PC-3 (cell line): ENCODE measurements around the gene EMSY. TPM values are rescaled to one million over a fixed set of nuclear protein-coding genes. Genes with fewer than 3 reads are reported as not detected.

Experiments used
- ATAC-seq: fragments of 200-7000 bp; cut with Tn5 transposase; 2 replicates; pipeline ENCODE4 v1.9.1; 2020; ENCODE audit warnings: mild to moderate bottlenecking, moderate library complexity
- BruUV-seq: library from RNA; stranded (reverse); fragments of 400-500 nt; replicated peaks from 2 replicates; lab custom pipeline; 2021; lab: Mats Ljungman, UMichigan
- CTCF ChIA-PET: fragments of 300-600 bp; sonication (Branson Sonifier 250); formaldehyde crosslinking; loops from one replicate; lab custom pipeline; 2022; ENCODE audit warnings: antibody characterized with exemption; lab: Charles Lee
- POLR2A ChIA-PET: fragments of 300-600 bp; sonication (Branson Sonifier 250); formaldehyde crosslinking; loops from one replicate; lab custom pipeline; 2022; ENCODE audit warnings: antibody characterized with exemption; ENCODE audit not compliant: unreplicated experiment; lab: Charles Lee
- DNase-seq: peaks from one replicate; pipeline ENCODE4 v3.0.0-alpha.2; 2015
- H2AFZ ChIP-seq: fragments of 300-600 bp; sonication (generic); 2 replicates; pipeline ENCODE4 v1.6.0; 2016; ENCODE audit warnings: antibody characterized with exemption, low read length
- H3F3A ChIP-seq: fragments of 300-600 bp; sonication (generic); one replicate; pipeline ENCODE4 v1.6.0; 2017; ENCODE audit warnings: antibody characterized with exemption, low read length, control low read depth, mild to moderate bottlenecking; ENCODE audit not compliant: unreplicated experiment
- H3K27ac ChIP-seq: fragments of 300-600 bp; sonication (generic); 2 replicates; pipeline ENCODE4 v1.5.1; 2016; ENCODE audit warnings: mild to moderate bottlenecking, low read length
- H3K27me3 ChIP-seq: fragments of 300-600 bp; sonication (generic); 2 replicates; pipeline ENCODE4 v1.6.1; 2016; ENCODE audit warnings: low read length, mixed read lengths
- H3K36me3 ChIP-seq: fragments of 300-600 bp; sonication (generic); 2 replicates; pipeline ENCODE4 v1.6.1; 2016; ENCODE audit warnings: low read depth, mixed run types, low read length, mixed read lengths
- H3K4me1 ChIP-seq: fragments of 300-600 bp; sonication (generic); 2 replicates; pipeline ENCODE4 v1.5.1; 2016; ENCODE audit warnings: low read length; ENCODE audit not compliant: insufficient read depth
- H3K4me2 ChIP-seq: fragments of 300-600 bp; sonication (generic); 2 replicates; pipeline ENCODE4 v1.6.0; 2016; ENCODE audit warnings: low read length
- H3K4me3 ChIP-seq: fragments of 300-600 bp; sonication (generic); 2 replicates; pipeline ENCODE4 v1.5.1; 2016; ENCODE audit warnings: mild to moderate bottlenecking, low read length, mixed read lengths
- H3K79me2 ChIP-seq: fragments of 300-600 bp; sonication (generic); 2 replicates; pipeline ENCODE4 v1.6.1; 2017; ENCODE audit warnings: low read length, mixed read lengths
- H3K9ac ChIP-seq: fragments of 300-600 bp; sonication (generic); 2 replicates; pipeline ENCODE4 v1.6.0; 2016; ENCODE audit warnings: mild to moderate bottlenecking, low read length
- H3K9me2 ChIP-seq: fragments of 300-600 bp; sonication (generic); replicated peaks from 2 replicates; pipeline ENCODE4 v1.6.1; 2016; ENCODE audit warnings: mixed run types, low read length, mixed read lengths
- H3K9me3 ChIP-seq: fragments of 300-600 bp; sonication (generic); 2 replicates; pipeline ENCODE4 v1.6.1; 2016; ENCODE audit warnings: low read length, mixed read lengths
- H4K20me1 ChIP-seq: fragments of 300-600 bp; sonication (generic); 2 replicates; pipeline ENCODE4 v1.6.1; 2016; ENCODE audit warnings: low read length, mixed read lengths
- EZH2 ChIP-seq: fragments of 300-600 bp; sonication (generic); IDR thresholded peaks from one replicate; pipeline ENCODE4 v1.6.1; 2017; ENCODE audit warnings: antibody characterized with exemption, mild to moderate bottlenecking, low read length; ENCODE audit not compliant: unreplicated experiment
- EZH2phosphoT487 ChIP-seq: fragments of 300-600 bp; sonication (generic); IDR thresholded peaks from 2 replicates; pipeline ENCODE4 v1.6.1; 2018; ENCODE audit warnings: mild to moderate bottlenecking, antibody characterized with exemption, low read length, borderline replicate concordance
- intact Hi-C: fragments of 100-400 bp; cut with micrococcal nuclease; formaldehyde crosslinking; loops from 2 replicates; pipeline ENCODE4 v1.9.0; 2023
- total RNA-seq: library from RNA; depleted of rRNA; stranded (reverse); fragments of >200 nt; gene quantifications from 2 replicates; pipeline ENCODE4 v1.2.3, GENCODE V29; 2014
- TF ChIP-seq, protein P1 (sequence below): fragments of 300-600 bp; sonication (generic); conservative IDR thresholded peaks from 2 replicates; pipeline ENCODE4 v1.5.1; 2017; ENCODE audit warnings: antibody characterized with exemption, low read depth, mild to moderate bottlenecking, low read length

Gene EMSY
- total RNA-seq, 1 experiment from 2014 or later, result 51.1 TPM

DNA sequence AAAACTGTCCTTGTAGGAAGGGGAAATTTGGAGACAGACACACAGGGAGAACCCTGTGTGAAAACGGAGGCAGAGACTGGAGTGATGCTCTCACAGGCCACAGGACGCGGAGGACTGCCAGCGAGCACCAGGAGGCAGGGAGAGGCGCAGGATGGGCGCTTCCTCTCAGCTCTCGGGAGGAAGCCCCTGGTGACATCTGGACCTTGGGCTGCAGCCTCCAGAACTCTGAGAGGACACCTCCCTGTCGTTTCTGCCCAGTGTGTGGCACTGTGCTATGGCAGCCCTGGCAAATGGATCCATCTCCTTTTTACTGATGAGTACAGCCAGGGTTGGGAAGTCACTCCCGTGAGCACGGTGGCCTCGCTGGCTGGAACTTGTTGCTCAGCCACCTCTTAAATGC lies 151.8 kb downstream of the EMSY start:
- ATAC-seq, result no peak
- TF ChIP-seq EZH2, result no peak
- TF ChIP-seq, protein P1, sequence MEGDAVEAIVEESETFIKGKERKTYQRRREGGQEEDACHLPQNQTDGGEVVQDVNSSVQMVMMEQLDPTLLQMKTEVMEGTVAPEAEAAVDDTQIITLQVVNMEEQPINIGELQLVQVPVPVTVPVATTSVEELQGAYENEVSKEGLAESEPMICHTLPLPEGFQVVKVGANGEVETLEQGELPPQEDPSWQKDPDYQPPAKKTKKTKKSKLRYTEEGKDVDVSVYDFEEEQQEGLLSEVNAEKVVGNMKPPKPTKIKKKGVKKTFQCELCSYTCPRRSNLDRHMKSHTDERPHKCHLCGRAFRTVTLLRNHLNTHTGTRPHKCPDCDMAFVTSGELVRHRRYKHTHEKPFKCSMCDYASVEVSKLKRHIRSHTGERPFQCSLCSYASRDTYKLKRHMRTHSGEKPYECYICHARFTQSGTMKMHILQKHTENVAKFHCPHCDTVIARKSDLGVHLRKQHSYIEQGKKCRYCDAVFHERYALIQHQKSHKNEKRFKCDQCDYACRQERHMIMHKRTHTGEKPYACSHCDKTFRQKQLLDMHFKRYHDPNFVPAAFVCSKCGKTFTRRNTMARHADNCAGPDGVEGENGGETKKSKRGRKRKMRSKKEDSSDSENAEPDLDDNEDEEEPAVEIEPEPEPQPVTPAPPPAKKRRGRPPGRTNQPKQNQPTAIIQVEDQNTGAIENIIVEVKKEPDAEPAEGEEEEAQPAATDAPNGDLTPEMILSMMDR, result no peak
- TF ChIP-seq EZH2phosphoT487, result no peak
- Histone ChIP-seq H3K27me3 (no peaks in the 10 kb centered on the region), H3K9me2 (no peaks in the 10 kb centered on the region), H3F3A (no peaks in the 10 kb centered on the region), H2AFZ (no peak overlapping the region), H3K9me3 (no peaks in the 10 kb centered on the region), H3K4me1 (peaks cover 10% of the 10 kb centered on the region; the same call in 1 of the 2 replicates), H3K4me3 (no peak overlapping the region), H3K36me3 (no peaks in the 10 kb centered on the region), H4K20me1 (no peaks in the 10 kb centered on the region), H3K79me2 (no peaks in the 10 kb centered on the region), H3K27ac (no peak overlapping the region), H3K9ac (no peak overlapping the region), H3K4me2 (no peak overlapping the region)
- no peak for DNase-seq
- ChIA-PET POLR2A (no interaction called here), CTCF (no interaction called here)
- intact Hi-C loops, result no loop called here
- no TSS peak for BruUV-seq

DNA sequence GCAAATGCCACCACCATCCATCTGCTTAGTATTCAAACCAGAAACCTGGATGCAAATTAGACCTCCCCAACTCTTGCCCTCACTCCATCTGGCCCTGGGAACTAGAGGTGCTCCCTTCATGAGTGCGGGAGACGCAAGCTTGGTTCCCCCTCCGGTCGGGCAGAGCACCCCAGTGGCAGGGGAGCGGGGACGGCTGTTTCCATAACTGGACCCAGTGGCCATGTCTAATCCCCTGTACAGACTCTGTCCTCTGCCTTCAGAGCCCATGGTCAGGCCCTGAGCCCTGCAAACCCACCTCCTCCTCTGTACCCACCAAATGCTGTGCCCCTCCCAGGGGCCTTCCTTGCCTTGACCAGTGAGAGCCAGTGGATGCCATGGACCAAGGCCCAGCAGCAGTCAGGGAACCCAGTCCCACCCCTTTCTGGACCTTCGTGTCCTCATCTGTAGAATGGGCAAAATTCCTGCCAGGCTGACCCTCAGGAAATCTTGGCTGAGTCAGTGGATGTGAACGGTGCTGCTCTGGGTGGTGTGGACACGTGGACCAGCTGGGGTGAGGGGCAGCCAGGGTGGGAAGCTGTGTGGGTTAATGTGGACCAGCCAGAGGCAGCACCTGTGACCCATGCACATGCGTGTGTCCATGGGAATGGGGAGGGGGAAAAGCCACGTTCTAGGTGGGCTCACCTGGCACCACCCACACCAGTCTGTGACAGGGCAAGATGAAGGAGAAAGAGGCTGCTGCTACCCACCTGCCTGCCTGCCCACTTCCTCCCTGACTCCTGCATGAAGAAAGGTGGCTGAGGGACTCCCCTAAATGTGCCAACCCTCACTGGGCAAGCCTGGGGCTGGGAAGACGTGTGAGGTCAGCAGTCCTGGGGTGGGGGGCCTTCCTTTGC lies 153.0 kb downstream of the EMSY start:
- intact Hi-C loops, result no loop called here
- ChIA-PET CTCF (interaction anchor here (0.7 to 1.0 kb wide), 5 partner anchors 83 to 136 kb away, joined by 3 to 4 read pairs (median 3); no protein-coding TSS in a partner anchor), POLR2A (interaction anchor here (0.9 kb wide), 1 partner anchor 9 kb away, joined by 4 read pairs; no protein-coding TSS in a partner anchor)
- DNase-seq, result no peak
- Histone ChIP-seq H3K9me2 (no peaks in the 10 kb centered on the region), H3K36me3 (no peaks in the 10 kb centered on the region), H4K20me1 (no peaks in the 10 kb centered on the region), H3K9ac (no peak overlapping the region), H3K27ac (no peak overlapping the region), H3K79me2 (no peaks in the 10 kb centered on the region), H3K4me2 (no peak overlapping the region), H3K4me1 (peaks cover 11% of the 10 kb centered on the region; the same call in 1 of the 2 replicates), H3F3A (no peaks in the 10 kb centered on the region), H2AFZ (no peak overlapping the region), H3K27me3 (no peaks in the 10 kb centered on the region), H3K4me3 (no peak overlapping the region), H3K9me3 (no peaks in the 10 kb centered on the region)
- BruUV-seq, result no TSS peak
- TF ChIP-seq EZH2phosphoT487 (no peak), EZH2 (no peak)
- TF ChIP-seq, protein P1, result no peak
- no peak for ATAC-seq
